ENCODE results near the gene ALB.

ALB gene

GRCh38 chr4:73429826-73430587 lies 25.9 kb downstream of the ALB start:
- no peak for DNase-seq (ENCODE audit: low read depth in 3 of 3)

- no peak for DNase-seq (ENCODE audit: low read depth in 3 of 3)
Measured at GRCh38 chr4:73431813-73432168, 27.7 kb downstream of the ALB start.

GRCh38 chr4:73432169-73433000 lies 28.3 kb downstream of the ALB start:
- no peak for DNase-seq (ENCODE audit: low read depth in 3 of 3)

- DNase-seq (ENCODE audit: low read depth in 3 of 3): no peak
Measured at GRCh38 chr4:73433140-73433539, 29.1 kb downstream of the ALB start.

- no peak for DNase-seq (ENCODE audit: low read depth in 3 of 3)
Measured at GRCh38 chr4:73434311-73434710, 30.2 kb downstream of the ALB start.

- DNase-seq (ENCODE audit: low read depth in 3 of 3): no peak
Measured at GRCh38 chr4:73435984-73436383, 31.9 kb downstream of the ALB start, which contains the start of gene AFP. TSS of gene AFP (plus strand) at chr4:73436221. CDS start at chr4:73436263, 42 bp downstream.

GRCh38 chr4:73436674-73437557 lies 32.8 kb downstream of the ALB start:
- no peak for DNase-seq (ENCODE audit: low read depth in 3 of 3)

GRCh38 chr4:73437558-73437956 lies 33.5 kb downstream of the ALB start:
- DNase-seq (ENCODE audit: low read depth in 3 of 3): no peak

GRCh38 chr4:73438048-73438447 lies 34.0 kb downstream of the ALB start:
- DNase-seq (ENCODE audit: low read depth in 3 of 3): no peak

- no peak for DNase-seq (ENCODE audit: low read depth in 3 of 3)
Measured at GRCh38 chr4:73438582-73439215, 34.6 kb downstream of the ALB start.

GRCh38 chr4:73439445-73439844 lies 35.4 kb downstream of the ALB start:
- DNase-seq (ENCODE audit: low read depth in 3 of 3): no peak

- DNase-seq (ENCODE audit: low read depth in 3 of 3): no peak
Measured at GRCh38 chr4:73439991-73440390, 35.9 kb downstream of the ALB start.

GRCh38 chr4:73440653-73441052 lies 36.6 kb downstream of the ALB start:
- DNase-seq (ENCODE audit: low read depth in 3 of 3): no peak

- no peak for DNase-seq (ENCODE audit: low read depth in 3 of 3)
Measured at GRCh38 chr4:73442275-73442674, 38.2 kb downstream of the ALB start.

GRCh38 chr4:73443224-73443623 lies 39.1 kb downstream of the ALB start:
- no peak for DNase-seq (ENCODE audit: low read depth in 3 of 3)

- no peak for DNase-seq (ENCODE audit: low read depth in 3 of 3)
Measured at GRCh38 chr4:73445383-73446335, 41.6 kb downstream of the ALB start.

- no peak for DNase-seq (ENCODE audit: low read depth in 3 of 3)
Measured at GRCh38 chr4:73446336-73446938, 42.4 kb downstream of the ALB start.

- no peak for DNase-seq (ENCODE audit: low read depth in 3 of 3)
Measured at GRCh38 chr4:73447671-73448070, 43.6 kb downstream of the ALB start.

GRCh38 chr4:73448448-73449203 lies 44.5 kb downstream of the ALB start:
- no peak for DNase-seq (ENCODE audit: low read depth in 3 of 3)

All from stimulated activated CD4-positive, alpha-beta T cell treated with anti-CD3 and anti-CD28 coated beads, TNF-alpha, amount 100 ng/mL, for 4 hours (primary cell).